PC-9 (cell line): ENCODE results near the gene MAP2K4.

Source experiments
- CTCF ChIP-seq: fragments of 200-600 bp; sonication (generic); conservative IDR thresholded peaks from 2 replicates; pipeline ENCODE4 v1.6.1; 2017; ENCODE audit warnings: mixed run types, antibody characterized with exemption, mild to moderate bottlenecking, moderate library complexity
- EZH2 ChIP-seq: fragments of 200-600 bp; sonication (generic); IDR thresholded peaks from 2 replicates; pipeline ENCODE4 v1.8.0; 2017; ENCODE audit warnings: antibody characterized with exemption, low read depth

- TF ChIP-seq CTCF = no peak
- TF ChIP-seq EZH2 = no peak
Observed at GRCh38 chr17:12058535-12058934, 37.9 kb downstream of the MAP2K4 start.
